GM18907 (cell line): ENCODE results near the gene TFB2M.

Experiments used
- ATAC-seq: cut with Tn5 transposase; IDR thresholded peaks from one replicate; pipeline ENCODE4 v1.9.1; 2021; ENCODE audit warnings: mild to moderate bottlenecking, moderate library complexity; ENCODE audit not compliant: unreplicated experiment

TFB2M gene

GRCh38 chr1:246516126-246516525 is 49.9 kb downstream of the TFB2M start:
- no peak for ATAC-seq

- no peak for ATAC-seq
These were observed 50.6 kb downstream of the TFB2M start for GRCh38 chr1:246515390-246516005.

GRCh38 chr1:246513619-246514343 is 52.3 kb downstream of the TFB2M start:
- no peak for ATAC-seq

- ATAC-seq: no peak
These were observed 53.0 kb downstream of the TFB2M start for GRCh38 chr1:246513041-246513440.

GRCh38 chr1:246512635-246513034 is 53.4 kb downstream of the TFB2M start:
- ATAC-seq: no peak

- no peak for ATAC-seq
These were observed 53.8 kb downstream of the TFB2M start for GRCh38 chr1:246512230-246512629.

- no peak for ATAC-seq
These were observed 54.9 kb downstream of the TFB2M start for GRCh38 chr1:246511203-246511602.

GRCh38 chr1:246510147-246511030 is 55.7 kb downstream of the TFB2M start:
- ATAC-seq: no peak

GRCh38 chr1:246508897-246509688 is 57.0 kb downstream of the TFB2M start:
- no peak for ATAC-seq

GRCh38 chr1:246506674-246507481 is 59.2 kb downstream of the TFB2M start, which contains the start of gene SMYD3:
Gene SMYD3 (minus strand): TSS chr1:246507279.
- peak; percentile 91 for ATAC-seq

GRCh38 chr1:246506367-246506673 is 59.7 kb downstream of the TFB2M start:
- ATAC-seq: peak; percentile 16

- no peak for ATAC-seq
These were observed 62.7 kb downstream of the TFB2M start for GRCh38 chr1:246503341-246503740.

GRCh38 chr1:246497331-246497915 is 68.6 kb downstream of the TFB2M start:
- peak; percentile 67 for ATAC-seq

- no peak for ATAC-seq
These were observed 73.3 kb downstream of the TFB2M start for GRCh38 chr1:246492611-246493245.

GRCh38 chr1:246491551-246492053 is 74.5 kb downstream of the TFB2M start:
- ATAC-seq: no peak
